Ishikawa (cell line): Measurements from ENCODE around the gene TEX29.

ENCODE experiments used
- CEBPB ChIP-seq: IDR thresholded peaks from 2 replicates; pipeline ENCODE4 v1.6.1; 2012
- CREB1 ChIP-seq: IDR thresholded peaks from 2 replicates; pipeline ENCODE4 v1.6.1; 2012; ENCODE audit warnings: low read depth
- EGR1 ChIP-seq: IDR thresholded peaks from 2 replicates; pipeline ENCODE4 v1.6.1; 2012
- EP300 ChIP-seq: IDR thresholded peaks from 2 replicates; pipeline ENCODE4 v1.6.1; 2012; ENCODE audit warnings: borderline replicate concordance
- FOXM1 ChIP-seq: IDR thresholded peaks from 2 replicates; pipeline ENCODE4 v1.6.1; 2012; ENCODE audit warnings: low read depth, borderline replicate concordance
- MAX ChIP-seq: IDR thresholded peaks from 2 replicates; pipeline ENCODE4 v1.6.1; 2012
- NFIC ChIP-seq: IDR thresholded peaks from 2 replicates; pipeline ENCODE4 v1.6.1; 2012
- RAD21 ChIP-seq: IDR thresholded peaks from 2 replicates; pipeline ENCODE4 v1.6.1; 2012; ENCODE audit warnings: low read depth
- REST ChIP-seq: IDR thresholded peaks from 2 replicates; pipeline ENCODE4 v1.6.1; 2012; ENCODE audit warnings: low read depth, mild to moderate bottlenecking
- TAF1 ChIP-seq: IDR thresholded peaks from 2 replicates; pipeline ENCODE4 v1.6.1; 2012; ENCODE audit warnings: low read depth, mild to moderate bottlenecking
- TCF12 ChIP-seq: IDR thresholded peaks from 2 replicates; pipeline ENCODE4 v1.6.1; 2012; ENCODE audit warnings: low read depth
- TEAD4 ChIP-seq: IDR thresholded peaks from 2 replicates; pipeline ENCODE4 v1.6.1; 2012
- USF1 ChIP-seq: IDR thresholded peaks from 2 replicates; pipeline ENCODE4 v1.6.1; 2012
- YY1 ChIP-seq: IDR thresholded peaks from 2 replicates; pipeline ENCODE4 v1.6.1; 2012; ENCODE audit warnings: low read depth
- ZBTB7A ChIP-seq: IDR thresholded peaks from 2 replicates; pipeline ENCODE4 v1.6.1; 2012; ENCODE audit warnings: low read depth

Gene TEX29

GRCh38 chr13:111275382-111275781, 45.1 kb upstream of the TEX29 start:
- no peak for TF ChIP-seq MAX
- no peak for TF ChIP-seq FOXM1
- TF ChIP-seq EGR1, result no peak
- no peak for TF ChIP-seq CEBPB
- TF ChIP-seq REST, result no peak
- no peak for TF ChIP-seq TCF12
- no peak for TF ChIP-seq RAD21
- no peak for TF ChIP-seq YY1
- TF ChIP-seq USF1, result no peak
- no peak for TF ChIP-seq TAF1
- TF ChIP-seq CREB1, result no peak
- no peak for TF ChIP-seq ZBTB7A
- no peak for TF ChIP-seq EP300
- no peak for TF ChIP-seq TEAD4

DNA sequence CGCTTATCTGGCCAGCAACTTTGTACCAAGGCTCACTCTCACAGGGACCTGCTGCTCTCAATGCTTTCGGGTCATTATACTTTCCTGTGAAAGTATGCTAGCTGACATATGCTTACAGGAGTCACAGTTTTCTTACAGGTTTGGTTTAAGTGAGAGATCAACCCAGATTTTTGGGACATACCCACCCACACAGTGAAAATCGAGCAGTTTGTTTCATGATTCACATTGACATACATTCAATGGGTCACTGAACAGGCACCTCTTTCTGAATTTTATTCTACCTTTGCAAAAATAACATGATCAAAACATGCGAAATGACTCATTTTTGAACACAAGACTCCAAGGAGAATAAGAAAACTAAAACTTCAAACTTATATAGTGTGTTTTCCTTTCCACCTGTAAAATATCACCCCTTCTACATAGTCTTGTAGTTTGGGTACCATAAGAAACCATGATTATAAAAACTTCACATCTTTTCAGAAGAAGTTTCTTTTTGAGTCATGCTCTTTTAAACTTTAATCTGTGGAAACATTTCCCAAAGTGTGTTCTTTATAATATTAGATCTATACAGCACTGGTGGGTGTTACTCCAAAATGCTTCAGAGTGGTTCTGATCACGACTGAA, 44.3 kb upstream of the TEX29 start:
- no peak for TF ChIP-seq TAF1
- no peak for TF ChIP-seq EP300
- TF ChIP-seq FOXM1, result no peak
- TF ChIP-seq TCF12, result no peak
- no peak for TF ChIP-seq RAD21
- no peak for TF ChIP-seq TEAD4
- TF ChIP-seq USF1, result no peak
- TF ChIP-seq REST, result no peak
- no peak for TF ChIP-seq ZBTB7A
- TF ChIP-seq CREB1, result no peak
- no peak for TF ChIP-seq MAX
- TF ChIP-seq NFIC, result no peak
- no peak for TF ChIP-seq EGR1
- TF ChIP-seq CEBPB, result no peak
- TF ChIP-seq YY1, result no peak

- TF ChIP-seq MAX (no peak), USF1 (no peak), TCF12 (no peak), TEAD4 (no peak), YY1 (no peak), ZBTB7A (no peak), FOXM1 (no peak), TAF1 (no peak), CEBPB (no peak), EP300 (no peak), NFIC (no peak), EGR1 (no peak), REST (no peak), CREB1 (no peak)
Observed at GRCh38 chr13:111278258-111278657, 42.2 kb upstream of the TEX29 start.
